Panc1 (cell line): Measurements from ENCODE around the gene PANK4.

Source experiments
- CTCF ChIP-seq: fragments of 450-650 bp; IDR thresholded peaks from 2 replicates; pipeline ENCODE4 v1.5.1; 2017; ENCODE audit warnings: mild to moderate bottlenecking
- POLR2AphosphoS5 ChIP-seq: IDR thresholded peaks from 2 replicates; pipeline ENCODE4 v1.6.1; 2012; ENCODE audit warnings: mild to moderate bottlenecking, low read depth, low read length, moderate library complexity
- SIN3A ChIP-seq: IDR thresholded peaks from 2 replicates; pipeline ENCODE4 v1.6.1; 2012; ENCODE audit warnings: low read depth, mild to moderate bottlenecking, low read length, moderate library complexity, borderline replicate concordance; ENCODE audit not compliant: insufficient read depth
- TCF7L2 ChIP-seq: IDR thresholded peaks from 2 replicates; pipeline ENCODE4 v1.6.1; 2011; ENCODE audit warnings: mild to moderate bottlenecking, low read depth, low read length, inconsistent platforms

- TF ChIP-seq SIN3A (no peak), CTCF (no peak), TCF7L2 (no peak), POLR2AphosphoS5 (no peak)
These were observed 4.3 kb upstream of the PANK4 start for GRCh38 chr1:2530513-2531361.
